Breast epithelium (tissue), 4 donors: Measurements from ENCODE around the gene CFAP119. TPM values are rescaled to one million over a fixed set of nuclear protein-coding genes. Genes with fewer than 3 reads are reported as not detected.

Experiments used
- DNase-seq, 2 donors: peaks; one replicate each; pipeline ENCODE4 v3.0.0-alpha.2; 2019; ENCODE audit warnings: low spot score in 2 of 2
- H3K27ac ChIP-seq, 2 donors: fragments of 200-600 bp; sonication (generic) in 1 of 2; one replicate each; pipeline ENCODE4 v1.5.1; 2016 to 2019; ENCODE audit warnings: mild to moderate bottlenecking in 1 of 2
- H3K27me3 ChIP-seq, 2 donors: fragments of 200-600 bp; sonication (generic) in 1 of 2; one replicate each; pipeline versions ENCODE4 v1.5.1 to v1.6.0; 2017 to 2019; ENCODE audit warnings: control low read depth in 1 of 2, mild to moderate bottlenecking in 1 of 2
- H3K36me3 ChIP-seq: fragments of 200-600 bp; one replicate; pipeline ENCODE4 v1.5.1; 2019
- H3K4me1 ChIP-seq, 2 donors: fragments of 200-600 bp; sonication (generic); one replicate each; pipeline ENCODE4 v1.5.1; 2016 to 2019; ENCODE audit warnings: control low read depth in 1 of 2
- H3K4me3 ChIP-seq, 3 donors: fragments of 200-600 bp; sonication (generic); 1 replicate in 2 of 3; 2 replicates in 1 of 3; pipeline ENCODE4 v1.5.1; 2016 to 2019; ENCODE audit warnings: mild to moderate bottlenecking in 3 of 3, moderate library complexity in 2 of 3
- H3K9me3 ChIP-seq, 2 donors: fragments of 200-600 bp; sonication (generic) in 1 of 2; one replicate each; pipeline ENCODE4 v1.5.1; 2016 to 2019; ENCODE audit warnings: control low read depth in 1 of 2
- CTCF ChIP-seq, 3 donors: fragments of 450-650 bp; IDR thresholded peaks; one replicate each; pipeline ENCODE4 v1.5.1; 2016 to 2017; ENCODE audit warnings: antibody characterized with exemption in 3 of 3, mild to moderate bottlenecking in 3 of 3, moderate library complexity in 3 of 3
- POLR2A ChIP-seq: fragments of 450-650 bp; IDR thresholded peaks from one replicate; pipeline ENCODE4 v1.6.1; 2016; ENCODE audit warnings: antibody characterized with exemption, mild to moderate bottlenecking, moderate library complexity
- POLR2AphosphoS5 ChIP-seq, 3 donors: sonication (generic); formaldehyde crosslinking; IDR thresholded peaks; one replicate each; pipeline ENCODE4 v1.6.1; 2017; ENCODE audit warnings: antibody characterized with exemption in 3 of 3
- intact Hi-C: fragments of 100-400 bp; cut with DNase I; formaldehyde crosslinking; loops from one replicate; pipeline ENCODE4 v1.15.1; 2023; ENCODE audit warnings: low total_unique reads
- total RNA-seq, 3 donors: library from RNA; depleted of rRNA; stranded (reverse); fragments of >200 nt; gene quantifications; one replicate each; pipeline ENCODE4 v1.1.0, GENCODE V29; 2016

CFAP119 gene
- total RNA-seq, 3 donors from 2014 or later: 1.4 to 17.1 (median 13.4) TPM

GRCh38 chr16:30758988-30759491 is 2.8 kb downstream of the CFAP119 start:
- Histone ChIP-seq H3K9me3 (no peaks in the 10 kb centered on the region), H3K4me1 (peaks cover 3 to 19% of the 10 kb centered on the region in 2 donors), H3K27ac (no peak overlapping the region), H3K4me3 (no peak overlapping the region), H3K36me3 (peaks cover 12% of the 10 kb centered on the region), H3K27me3 (no peaks in the 10 kb centered on the region)
- DNase-seq: no peak
- intact Hi-C loops: no loop called here
- TF ChIP-seq POLR2AphosphoS5 (IDR thresholded peaks at IDR 0.05) (no peak), POLR2A (no peak)

GRCh38 chr16:30757316-30757715 is 4.5 kb downstream of the CFAP119 start:
- H3K36me3 ChIP-seq: peaks cover 12% of the 10 kb centered on the region

GRCh38 chr16:30756781-30757100 is 5.1 kb downstream of the CFAP119 start:
- H3K4me1 ChIP-seq: peaks cover 3 to 6% of the 10 kb centered on the region in 2 donors
- no peak for DNase-seq
- H3K27ac ChIP-seq: no peak overlapping the region
- peaks cover 12% of the 10 kb centered on the region for H3K36me3 ChIP-seq
- no peak overlapping the region for H3K4me3 ChIP-seq
- intact Hi-C loops: no loop called here
- no peaks in the 10 kb centered on the region for H3K27me3 ChIP-seq
- TF ChIP-seq POLR2AphosphoS5 (IDR thresholded peaks at IDR 0.05): no peak
- TF ChIP-seq CTCF (IDR thresholded peaks at IDR 0.05): no peak
- TF ChIP-seq POLR2A: no peak
- H3K9me3 ChIP-seq: no peaks in the 10 kb centered on the region

More at GRCh38 chr16:30757316-30757715, 4.5 kb downstream of the CFAP119 start:
- no peak for DNase-seq
- Histone ChIP-seq H3K4me3 (no peak overlapping the region), H3K27me3 (no peaks in the 10 kb centered on the region), H3K27ac (no peak overlapping the region), H3K9me3 (no peaks in the 10 kb centered on the region), H3K4me1 (peaks cover 3 to 6% of the 10 kb centered on the region in 2 donors)
- intact Hi-C loops: no loop called here
- TF ChIP-seq POLR2A (no peak), POLR2AphosphoS5 (IDR thresholded peaks at IDR 0.05) (no peak), CTCF (IDR thresholded peaks at IDR 0.05) (no peak)

- peaks cover 12% of the 10 kb centered on the region for H3K36me3 ChIP-seq
Measured at GRCh38 chr16:30755955-30756780, 5.7 kb downstream of the CFAP119 start.

GRCh38 chr16:30753596-30753995 is 8.3 kb downstream of the CFAP119 start:
- Histone ChIP-seq H3K27ac (peak overlapping the region in 1 of 2 donors; percentile 12), H3K36me3 (peaks cover 12% of the 10 kb centered on the region), H3K27me3 (no peaks in the 10 kb centered on the region), H3K4me1 (no peaks in the 10 kb centered on the region), H3K4me3 (no peak overlapping the region), H3K9me3 (no peaks in the 10 kb centered on the region)
- TF ChIP-seq POLR2A (no peak), CTCF (IDR thresholded peaks at IDR 0.05) (no peak)
- intact Hi-C loops: no loop called here
- DNase-seq: no peak

More at GRCh38 chr16:30755955-30756780, 5.7 kb downstream of the CFAP119 start:
- DNase-seq: no peak
- H3K4me1 ChIP-seq: peaks cover 3 to 4% of the 10 kb centered on the region in 2 donors
- H3K9me3 ChIP-seq: no peaks in the 10 kb centered on the region
- intact Hi-C loops: no loop called here
- no peak overlapping the region for H3K27ac ChIP-seq
- no peak overlapping the region for H3K4me3 ChIP-seq
- no peaks in the 10 kb centered on the region for H3K27me3 ChIP-seq
- TF ChIP-seq CTCF (IDR thresholded peaks at IDR 0.05): no peak
- no peak for TF ChIP-seq POLR2A
- TF ChIP-seq POLR2AphosphoS5 (IDR thresholded peaks at IDR 0.05): no peak
